Prostate gland (tissue), 2 donors: ENCODE results near the gene CLIC3. TPM values are rescaled to one million over a fixed set of nuclear protein-coding genes. Genes with fewer than 3 reads are reported as not detected.

Experiments
- DNase-seq: peaks from one replicate; pipeline ENCODE4 v3.0.0-alpha.2; 2019; ENCODE audit warnings: low spot score
- H3K27ac ChIP-seq, 2 donors: fragments of 200-600 bp; sonication (generic); 2 replicates each; pipeline ENCODE4 v1.5.1; 2017 to 2019
- H3K27me3 ChIP-seq: fragments of 200-600 bp; sonication (generic); replicated peaks from 2 replicates; pipeline ENCODE4 v1.5.1; 2019; ENCODE audit not compliant: insufficient read depth
- H3K36me3 ChIP-seq, 2 donors: fragments of 200-600 bp; sonication (generic); 1 replicate in 1 of 2; 2 replicates in 1 of 2; pipeline versions ENCODE4 v1.5.1 to v1.8.1; 2017 to 2019
- H3K4me1 ChIP-seq: fragments of 200-600 bp; sonication (generic); replicated peaks from 2 replicates; pipeline ENCODE4 v1.5.1; 2019
- H3K4me3 ChIP-seq, 2 donors: fragments of 200-600 bp; sonication (generic); 2 replicates each; pipeline ENCODE4 v1.5.1; 2017 to 2019
- H3K9me3 ChIP-seq: fragments of 200-600 bp; sonication (generic); 2 replicates; pipeline ENCODE4 v1.5.1; 2017
- POLR2A ChIP-seq: fragments of 450-650 bp; IDR thresholded peaks from one replicate; pipeline ENCODE4 v1.6.1; 2016; ENCODE audit warnings: antibody characterized with exemption, mild to moderate bottlenecking
- POLR2AphosphoS5 ChIP-seq: sonication (generic); formaldehyde crosslinking; IDR thresholded peaks from one replicate; pipeline ENCODE4 v1.6.1; 2017; ENCODE audit warnings: antibody characterized with exemption
- WGBS: methylation state at CpG from one replicate; pipeline ENCODE4 v1.1.5; 2018; 5-methylcytosine and 5-hydroxymethylcytosine counted together
- intact Hi-C: fragments of 100-400 bp; cut with DNase I; formaldehyde crosslinking; loops from one replicate; pipeline ENCODE4 v1.14.2; 2022
- total RNA-seq, 2 donors: library from RNA; depleted of rRNA; stranded (reverse); fragments of >200 nt; gene quantifications; one replicate each; pipeline ENCODE4 v1.1.0, GENCODE V29; 2016
- TF ChIP-seq, protein P1 (sequence below), 4 experiments: fragments of 200-600 bp in 2 of 4; fragments of 450-650 bp in 2 of 4; sonication (generic) in 2 of 4; IDR thresholded peaks; 1 replicate in 3 of 4; 2 replicates in 1 of 4; pipeline ENCODE4 v1.5.1; 2016 to 2019; ENCODE audit warnings: antibody characterized with exemption in 4 of 4, mild to moderate bottlenecking in 2 of 4, moderate library complexity in 2 of 4

CLIC3 gene
- total RNA-seq, 2 donors from 2014 or later: 4.2 to 6.7 TPM

DNA sequence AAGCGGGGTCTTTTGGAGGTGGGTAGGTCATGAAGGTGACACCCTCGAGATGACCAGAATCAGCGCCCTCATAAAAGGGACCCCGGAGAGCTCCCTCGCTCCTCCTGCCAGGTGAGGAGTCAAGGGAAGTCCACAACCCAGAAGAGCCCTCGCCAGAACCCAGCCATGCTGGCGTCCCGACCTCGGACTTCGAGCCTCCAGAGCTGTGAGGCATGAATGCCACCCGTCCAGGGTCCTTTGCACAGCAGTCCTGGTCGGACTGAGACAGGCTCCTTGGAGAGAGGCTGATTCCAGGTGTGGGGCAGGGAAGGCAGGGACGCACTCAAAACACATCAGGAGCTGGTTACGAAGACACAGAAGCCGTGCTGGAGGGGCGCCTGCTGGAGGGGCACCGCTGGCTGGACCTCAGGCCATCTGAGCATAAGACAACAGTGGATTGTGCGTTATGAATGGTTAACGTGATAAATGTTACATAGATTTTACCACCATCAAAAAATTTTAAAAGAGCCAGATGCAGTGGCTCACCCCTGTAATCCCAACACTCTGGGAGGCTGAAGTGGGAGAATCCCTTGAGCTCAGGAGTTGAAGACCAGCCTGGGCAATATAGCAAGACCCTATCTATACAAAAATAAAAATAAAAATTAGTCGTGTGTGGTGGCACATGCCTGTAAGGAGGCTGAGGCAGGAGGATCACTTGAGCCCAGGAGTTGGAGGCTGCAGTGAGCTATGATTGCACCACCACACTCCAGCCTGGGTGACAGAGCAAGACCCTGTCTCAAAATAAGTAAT, 5.7 kb upstream of the CLIC3 start:
- no peaks in the 10 kb centered on the region for H3K4me1 ChIP-seq
- H3K27ac ChIP-seq: no peak overlapping the region
- H3K36me3 ChIP-seq: no peaks in the 10 kb centered on the region
- no peaks in the 10 kb centered on the region for H3K9me3 ChIP-seq
- no peak for DNase-seq
- WGBS: 84% methylated on average over 20 of the region's 20 CpGs
- intact Hi-C loops: no loop called here
- TF ChIP-seq POLR2A (no peak), POLR2AphosphoS5 (no peak)
- TF ChIP-seq, protein P1, sequence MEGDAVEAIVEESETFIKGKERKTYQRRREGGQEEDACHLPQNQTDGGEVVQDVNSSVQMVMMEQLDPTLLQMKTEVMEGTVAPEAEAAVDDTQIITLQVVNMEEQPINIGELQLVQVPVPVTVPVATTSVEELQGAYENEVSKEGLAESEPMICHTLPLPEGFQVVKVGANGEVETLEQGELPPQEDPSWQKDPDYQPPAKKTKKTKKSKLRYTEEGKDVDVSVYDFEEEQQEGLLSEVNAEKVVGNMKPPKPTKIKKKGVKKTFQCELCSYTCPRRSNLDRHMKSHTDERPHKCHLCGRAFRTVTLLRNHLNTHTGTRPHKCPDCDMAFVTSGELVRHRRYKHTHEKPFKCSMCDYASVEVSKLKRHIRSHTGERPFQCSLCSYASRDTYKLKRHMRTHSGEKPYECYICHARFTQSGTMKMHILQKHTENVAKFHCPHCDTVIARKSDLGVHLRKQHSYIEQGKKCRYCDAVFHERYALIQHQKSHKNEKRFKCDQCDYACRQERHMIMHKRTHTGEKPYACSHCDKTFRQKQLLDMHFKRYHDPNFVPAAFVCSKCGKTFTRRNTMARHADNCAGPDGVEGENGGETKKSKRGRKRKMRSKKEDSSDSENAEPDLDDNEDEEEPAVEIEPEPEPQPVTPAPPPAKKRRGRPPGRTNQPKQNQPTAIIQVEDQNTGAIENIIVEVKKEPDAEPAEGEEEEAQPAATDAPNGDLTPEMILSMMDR (IDR thresholded peaks at IDR 0.05): no peak
- H3K27me3 ChIP-seq: no peaks in the 10 kb centered on the region
- H3K4me3 ChIP-seq: no peak overlapping the region

DNA sequence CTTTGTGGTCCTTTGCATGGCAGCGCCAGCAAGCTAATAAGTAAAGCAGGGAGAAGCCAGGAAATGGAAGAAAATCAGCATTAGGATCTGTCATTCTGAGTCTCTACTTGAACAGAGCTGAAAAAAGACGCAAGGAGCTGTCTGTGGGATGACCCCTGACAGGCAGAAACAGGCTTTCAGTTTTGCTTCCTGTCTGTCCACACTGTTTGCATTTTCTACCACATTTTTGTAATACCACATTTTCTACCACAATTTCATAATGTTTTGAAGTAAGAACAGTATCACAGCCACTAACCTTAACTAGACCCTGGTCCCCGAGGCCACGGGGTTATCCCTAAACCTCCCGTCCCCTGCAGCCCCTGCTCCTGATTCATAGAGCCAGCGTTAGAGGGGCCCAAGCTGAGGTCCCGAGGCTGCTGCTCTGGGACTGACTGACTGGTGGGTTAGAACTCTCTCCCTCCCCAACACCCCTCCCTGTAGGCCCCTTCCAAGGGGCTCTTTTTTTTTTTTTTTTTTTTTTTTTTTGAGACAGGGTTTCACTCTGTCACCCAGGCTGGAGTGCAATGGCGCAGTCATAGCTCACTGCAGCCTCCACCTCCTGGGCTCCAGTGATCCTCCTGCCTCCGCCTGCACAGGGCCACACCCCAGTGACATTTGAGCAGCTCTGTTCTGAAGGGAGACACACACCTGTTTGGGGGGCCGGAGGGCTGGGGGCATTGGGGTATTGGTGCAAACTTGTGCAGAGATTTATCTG, 4.0 kb upstream of the CLIC3 start:
- no peaks in the 10 kb centered on the region for H3K9me3 ChIP-seq
- H3K27me3 ChIP-seq: no peaks in the 10 kb centered on the region
- intact Hi-C loops: no loop called here
- no peaks in the 10 kb centered on the region for H3K36me3 ChIP-seq
- no peak overlapping the region for H3K27ac ChIP-seq
- WGBS: 61% methylated on average over 10 of the region's 10 CpGs
- TF ChIP-seq, protein P1 (IDR thresholded peaks at IDR 0.05): no peak
- TF ChIP-seq POLR2A (no peak), POLR2AphosphoS5 (no peak)
- DNase-seq: no peak
- peaks cover 12% of the 10 kb centered on the region for H3K4me1 ChIP-seq
- no peak overlapping the region for H3K4me3 ChIP-seq

DNA sequence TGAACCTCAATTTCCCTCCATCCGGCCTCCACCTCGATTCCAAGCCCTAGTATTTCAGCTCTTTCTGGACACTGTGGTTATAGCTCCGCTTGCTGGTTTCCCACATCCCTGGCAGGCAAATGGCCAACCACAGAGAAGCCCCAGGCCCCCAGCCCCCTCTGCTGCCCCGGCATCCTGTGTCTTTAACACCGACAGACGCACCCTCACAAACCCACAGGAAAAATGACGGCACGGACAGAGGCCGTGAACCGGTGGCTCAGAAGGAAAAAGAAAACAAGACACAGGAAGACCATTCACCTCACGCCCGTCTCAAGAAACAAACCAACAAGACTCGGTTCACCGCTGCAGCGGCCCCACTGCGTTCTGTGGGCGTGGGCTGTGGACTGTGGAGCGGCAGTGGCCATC, 1.5 kb upstream of the CLIC3 start:
- Histone ChIP-seq H3K9me3 (no peaks in the 10 kb centered on the region), H3K4me1 (peaks cover 19% of the 10 kb centered on the region), H3K27me3 (no peaks in the 10 kb centered on the region), H3K36me3 (no peaks in the 10 kb centered on the region), H3K4me3 (no peak overlapping the region), H3K27ac (no peak overlapping the region)
- DNase-seq: no peak
- TF ChIP-seq POLR2A (no peak), POLR2AphosphoS5 (no peak)
- TF ChIP-seq, protein P1 (IDR thresholded peaks at IDR 0.05): no peak
- intact Hi-C loops: no loop called here
- 83% methylated on average over 18 of the region's 18 CpGs for WGBS

DNA sequence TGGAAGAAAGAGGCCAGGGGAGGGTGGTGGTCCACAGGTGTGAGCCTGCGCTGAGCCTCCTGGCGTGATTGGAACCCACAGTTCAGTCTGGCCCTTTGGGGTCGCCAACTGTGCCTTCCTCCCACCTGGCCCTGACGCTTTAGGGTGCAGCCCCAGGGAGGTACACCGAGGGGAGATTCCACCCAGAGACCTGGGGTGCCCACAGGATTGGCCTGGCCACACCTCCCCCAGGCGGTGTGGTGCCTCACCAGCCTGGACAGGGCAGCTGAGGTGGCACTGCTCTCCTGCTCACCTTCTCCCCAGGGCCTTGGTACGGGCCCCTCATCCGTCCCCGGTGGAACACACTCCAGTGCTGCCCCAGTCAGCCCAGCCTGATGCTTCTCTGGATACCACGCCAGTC, 1.0 kb upstream of the CLIC3 start:
- 83% methylated on average over 9 of the region's 10 CpGs for WGBS

More for the DNA sequence above, 1.0 kb upstream of the CLIC3 start:
- intact Hi-C loops: no loop called here
- no peak overlapping the region for H3K4me3 ChIP-seq
- H3K27me3 ChIP-seq: no peaks in the 10 kb centered on the region
- peaks cover 21% of the 10 kb centered on the region for H3K4me1 ChIP-seq
- H3K9me3 ChIP-seq: no peaks in the 10 kb centered on the region
- H3K27ac ChIP-seq: no peak overlapping the region
- TF ChIP-seq POLR2AphosphoS5 (no peak), POLR2A (no peak)
- TF ChIP-seq, protein P1 (IDR thresholded peaks at IDR 0.05): no peak
- no peak for DNase-seq
- H3K36me3 ChIP-seq: no peaks in the 10 kb centered on the region
